Measurements from ENCODE around the gene ADAM10.

GRCh38 chr15:58583171-58583908, 166.2 kb downstream of the ADAM10 start:
- no peak for TF ChIP-seq POLR2A (IDR thresholded peaks at IDR 0.05; ENCODE audit: low read depth, low read length)
- no peak for TF ChIP-seq POLR2AphosphoS5 (IDR thresholded peaks at IDR 0.05; ENCODE audit: low read depth, low read length)
- no peak for TF ChIP-seq TAF1 (IDR thresholded peaks at IDR 0.05; ENCODE audit: borderline replicate concordance, low read depth, low read length)

Data from GM12892 (cell line).